WTC11 (cell line): ENCODE data around the gene NSFL1C. TPM values are rescaled to one million over a fixed set of nuclear protein-coding genes. Genes with fewer than 3 reads are reported as not detected.

Experiments used
- ATAC-seq: fragments of 200-7000 bp; cut with Tn5 transposase; 2 replicates; pipeline ENCODE4 v1.10.0; 2021; ENCODE audit warnings: mild to moderate bottlenecking, moderate library complexity
- CTCF ChIA-PET: fragments of 300-600 bp; sonication (Branson Sonifier 250); formaldehyde crosslinking; loops from one replicate; lab custom pipeline; 2021; ENCODE audit warnings: antibody characterized with exemption; lab: Charles Lee
- POLR2A ChIA-PET: fragments of 350-600 bp; sonication (Branson Sonifier 250); formaldehyde crosslinking; loops from one replicate; lab custom pipeline; 2021; ENCODE audit warnings: antibody characterized with exemption; lab: Charles Lee
- DNase-seq: peaks from one replicate; pipeline ENCODE4 v3.0.0; 2021; ENCODE audit warnings: low spot score
- H3K27ac Mint-ChIP-seq: 2 replicates; pipeline ENCODE4 v1.8.0; 2021; ENCODE audit warnings: mixed read lengths
- H3K27me3 Mint-ChIP-seq: 2 replicates; pipeline ENCODE4 v1.8.0; 2021; ENCODE audit warnings: low read depth, mild to moderate bottlenecking, moderate library complexity, mixed read lengths
- H3K36me3 Mint-ChIP-seq: 2 replicates; pipeline ENCODE4 v1.8.0; 2021; ENCODE audit warnings: mixed read lengths
- H3K4me1 Mint-ChIP-seq: 2 replicates; pipeline ENCODE4 v1.8.0; 2022; ENCODE audit warnings: mixed read lengths
- H3K4me3 Mint-ChIP-seq: 2 replicates; pipeline ENCODE4 v1.8.0; 2021; ENCODE audit warnings: mild to moderate bottlenecking, moderate library complexity, mixed read lengths
- H3K9me3 Mint-ChIP-seq: 2 replicates; pipeline ENCODE4 v1.8.0; 2021; ENCODE audit warnings: mixed read lengths
- ATF2 ChIP-seq: sonication (generic); formaldehyde crosslinking; IDR thresholded peaks from 2 replicates; pipeline ENCODE4 v1.8.1; 2022; ENCODE audit warnings: low read depth, missing genetic modification reagents, borderline replicate concordance
- ATF6 ChIP-seq: sonication (generic); formaldehyde crosslinking; IDR thresholded peaks from 2 replicates; pipeline ENCODE4 v1.8.1; 2023; ENCODE audit warnings: mild to moderate bottlenecking, missing genetic modification reagents
- CBFB ChIP-seq: sonication (generic); formaldehyde crosslinking; IDR thresholded peaks from 2 replicates; pipeline ENCODE4 v1.8.1; 2022; ENCODE audit warnings: mild to moderate bottlenecking, low read depth, missing genetic modification reagents
- CDX4 ChIP-seq: fragments of 250-450 bp; sonication (Bioruptor Pico); IDR thresholded peaks from 2 replicates; pipeline ENCODE4 v1.9.0; 2021; ENCODE audit warnings: moderate library complexity, mild to moderate bottlenecking, inconsistent platforms, borderline replicate concordance
- E2F5 ChIP-seq: sonication (generic); formaldehyde crosslinking; IDR thresholded peaks from 2 replicates; pipeline ENCODE4 v1.8.1; 2022; ENCODE audit warnings: mild to moderate bottlenecking, moderate library complexity, missing genetic modification reagents
- ETV6 ChIP-seq: sonication (generic); formaldehyde crosslinking; IDR thresholded peaks from 2 replicates; pipeline ENCODE4 v1.8.1; 2022; ENCODE audit warnings: mild to moderate bottlenecking, missing genetic modification reagents
- FOXP1 ChIP-seq: sonication (generic); formaldehyde crosslinking; IDR thresholded peaks from 2 replicates; pipeline ENCODE4 v1.8.0; 2022; ENCODE audit warnings: missing genetic modification reagents, mild to moderate bottlenecking, moderate library complexity, borderline replicate concordance
- IRF1 ChIP-seq: sonication (generic); formaldehyde crosslinking; IDR thresholded peaks from 2 replicates; pipeline ENCODE4 v1.8.0; 2023; ENCODE audit warnings: missing genetic modification reagents
- SMAD3 ChIP-seq: sonication (generic); formaldehyde crosslinking; IDR thresholded peaks from 2 replicates; pipeline ENCODE4 v1.8.0; 2022; ENCODE audit warnings: missing genetic modification reagents, mild to moderate bottlenecking, borderline replicate concordance
- SMAD4 ChIP-seq: sonication (generic); formaldehyde crosslinking; IDR thresholded peaks from 2 replicates; pipeline ENCODE4 v1.8.0; 2022; ENCODE audit warnings: mild to moderate bottlenecking, missing genetic modification reagents
- ZBTB43 ChIP-seq: sonication (generic); formaldehyde crosslinking; IDR thresholded peaks from 2 replicates; pipeline ENCODE4 v1.8.1; 2023; ENCODE audit warnings: mild to moderate bottlenecking, missing genetic modification reagents
- ZNF138 ChIP-seq: sonication (generic); formaldehyde crosslinking; conservative IDR thresholded peaks from 2 replicates; pipeline ENCODE4 v1.8.1; 2022; ENCODE audit warnings: mild to moderate bottlenecking, moderate library complexity, missing genetic modification reagents
- ZNF263 ChIP-seq: sonication (generic); formaldehyde crosslinking; IDR thresholded peaks from 2 replicates; pipeline ENCODE4 v1.8.1; 2022; ENCODE audit warnings: low read depth, mild to moderate bottlenecking, moderate library complexity, missing genetic modification reagents
- ZNF416 ChIP-seq: fragments of 250-450 bp; sonication (Bioruptor Pico); IDR thresholded peaks from 2 replicates; pipeline ENCODE4 v1.9.0; 2021; ENCODE audit warnings: mild to moderate bottlenecking, inconsistent platforms
- ZNF425 ChIP-seq: fragments of 250-450 bp; sonication (Bioruptor Pico); conservative IDR thresholded peaks from 2 replicates; pipeline ENCODE4 v1.9.0; 2021; ENCODE audit warnings: mild to moderate bottlenecking
- total RNA-seq: library from RNA; stranded (reverse); gene quantifications from 3 replicates; pipeline ENCODE4 v1.2.3, GENCODE V29; 2021

NSFL1C gene
- total RNA-seq, 1 experiment from 2014 or later, result 85.5 TPM

GRCh38 chr20:1423206-1423605 lies 43.4 kb downstream of the NSFL1C start (continued):
- no peak for TF ChIP-seq ZNF425 (CRISPR knock-in tag)
- TF ChIP-seq FOXP1, result no peak
- TF ChIP-seq, all 79 proteins: peak for 0

- no peak for TF ChIP-seq IRF1 (CRISPR knock-in tag)
- TF ChIP-seq ZBTB43 (CRISPR knock-in tag), result no peak
- no peak for TF ChIP-seq SMAD3 (CRISPR knock-in tag)
- TF ChIP-seq ZNF138 (CRISPR knock-in tag), result no peak
- TF ChIP-seq ETV6, result no peak
- TF ChIP-seq ZNF416 (CRISPR knock-in tag), result no peak
- no peak for TF ChIP-seq CDX4 (CRISPR knock-in tag)
- no peak for TF ChIP-seq SMAD4 (CRISPR knock-in tag)
- TF ChIP-seq ATF6 (CRISPR knock-in tag), result no peak
- TF ChIP-seq ATF2 (CRISPR knock-in tag), result no peak
- TF ChIP-seq CBFB (CRISPR knock-in tag), result no peak
- Mint-ChIP-seq H3K4me1 (peaks cover 29% of the 10 kb centered on the region), H3K36me3 (peaks cover 24% of the 10 kb centered on the region), H3K4me3 (no peak overlapping the region), H3K27ac (no peak overlapping the region), H3K27me3 (peaks cover 5% of the 10 kb centered on the region; the same call in 1 of the 2 replicates), H3K9me3 (peaks cover 35% of the 10 kb centered on the region)
- ChIA-PET CTCF (interaction anchor here (0.5 to 1.5 kb wide), 3 partner anchors 14 to 112 kb away, joined by 3 to 10 read pairs (median 3); no protein-coding TSS in a partner anchor), POLR2A (no interaction called here)
- DNase-seq, result no peak
- no peak for ATAC-seq
Observed at GRCh38 chr20:1422753-1423152, 43.9 kb downstream of the NSFL1C start.

- no peak for DNase-seq
- POLR2A ChIA-PET, result no interaction called here
Observed at GRCh38 chr20:1420066-1420465, 46.6 kb downstream of the NSFL1C start.

More at GRCh38 chr20:1420066-1420465, 46.6 kb downstream of the NSFL1C start:
- ATAC-seq, result no peak
- H3K9me3 Mint-ChIP-seq, result peaks cover 42% of the 10 kb centered on the region
- no peak for TF ChIP-seq E2F5
- no peak for TF ChIP-seq ZNF263 (CRISPR knock-in tag)
- TF ChIP-seq, all 79 proteins: peak for 0
- Mint-ChIP-seq H3K36me3 (peaks cover 24% of the 10 kb centered on the region), H3K27me3 (peaks cover 14% of the 10 kb centered on the region; the same call in 1 of the 2 replicates), H3K27ac (no peak overlapping the region), H3K4me1 (peaks cover 18% of the 10 kb centered on the region), H3K4me3 (no peak overlapping the region)
- CTCF ChIA-PET, result no interaction called here
